Measurements from ENCODE around the gene MPRIP.

- TF ChIP-seq, protein P1, sequence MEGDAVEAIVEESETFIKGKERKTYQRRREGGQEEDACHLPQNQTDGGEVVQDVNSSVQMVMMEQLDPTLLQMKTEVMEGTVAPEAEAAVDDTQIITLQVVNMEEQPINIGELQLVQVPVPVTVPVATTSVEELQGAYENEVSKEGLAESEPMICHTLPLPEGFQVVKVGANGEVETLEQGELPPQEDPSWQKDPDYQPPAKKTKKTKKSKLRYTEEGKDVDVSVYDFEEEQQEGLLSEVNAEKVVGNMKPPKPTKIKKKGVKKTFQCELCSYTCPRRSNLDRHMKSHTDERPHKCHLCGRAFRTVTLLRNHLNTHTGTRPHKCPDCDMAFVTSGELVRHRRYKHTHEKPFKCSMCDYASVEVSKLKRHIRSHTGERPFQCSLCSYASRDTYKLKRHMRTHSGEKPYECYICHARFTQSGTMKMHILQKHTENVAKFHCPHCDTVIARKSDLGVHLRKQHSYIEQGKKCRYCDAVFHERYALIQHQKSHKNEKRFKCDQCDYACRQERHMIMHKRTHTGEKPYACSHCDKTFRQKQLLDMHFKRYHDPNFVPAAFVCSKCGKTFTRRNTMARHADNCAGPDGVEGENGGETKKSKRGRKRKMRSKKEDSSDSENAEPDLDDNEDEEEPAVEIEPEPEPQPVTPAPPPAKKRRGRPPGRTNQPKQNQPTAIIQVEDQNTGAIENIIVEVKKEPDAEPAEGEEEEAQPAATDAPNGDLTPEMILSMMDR (IDR thresholded peaks at IDR 0.05; ENCODE audit: extremely low read depth in 1 of 2, insufficient read depth in 1 of 2, low read depth in 1 of 2, low read length in 2 of 2): no peak
- TF ChIP-seq POLR2A (IDR thresholded peaks at IDR 0.05; ENCODE audit: low read depth, low read length) (no peak), EZH2 (IDR thresholded peaks at IDR 0.05; ENCODE audit: borderline replicate concordance, low read depth, low read length, severe bottlenecking) (no peak)
Observed at GRCh38 chr17:17071531-17072360, 29.5 kb downstream of the MPRIP start.

All from endothelial cell of umbilical vein (primary cell).